ENCODE results near the gene LIN7B.
"Not testable (repeated sequence)": the region's sequence is repeated elsewhere in the genome, so short reads cannot be mapped to it uniquely, and the experiment has no call there.

The LIN7B gene

GRCh38 chr19:49136771-49137171 lies 22.6 kb downstream of the LIN7B start:
- Mint-ChIP-seq H3K36me3 (ENCODE audit: low read depth) (no peaks in the 10 kb centered on the region), H3K4me3 (no peak overlapping the region), H3K4me1 (ENCODE audit: low read depth) (peaks cover 16% of the 10 kb centered on the region), H3K9me3 (no peaks in the 10 kb centered on the region), H3K27me3 (peaks cover 8% of the 10 kb centered on the region), H3K27ac (no peak overlapping the region)
- DNase-seq = no peak

- Mint-ChIP-seq H3K9me3 (no peaks in the 10 kb centered on the region), H3K4me1 (ENCODE audit: low read depth) (peaks cover 18% of the 10 kb centered on the region), H3K4me3 (no peak overlapping the region), H3K36me3 (ENCODE audit: low read depth) (no peaks in the 10 kb centered on the region), H3K27ac (no peak overlapping the region), H3K27me3 (peaks cover 20% of the 10 kb centered on the region)
- DNase-seq = no peak
Observed at GRCh38 chr19:49140951-49141350, 26.8 kb downstream of the LIN7B start.

- Mint-ChIP-seq H3K27ac (no peak overlapping the region), H3K36me3 (ENCODE audit: low read depth) (no peaks in the 10 kb centered on the region), H3K4me1 (ENCODE audit: low read depth) (peaks cover 18% of the 10 kb centered on the region), H3K9me3 (no peaks in the 10 kb centered on the region), H3K4me3 (no peak overlapping the region), H3K27me3 (peaks cover 24% of the 10 kb centered on the region)
- DNase-seq = no peak
Observed at GRCh38 chr19:49141352-49141751, 27.2 kb downstream of the LIN7B start.

GRCh38 chr19:49142866-49143335 lies 28.7 kb downstream of the LIN7B start:
- Mint-ChIP-seq H3K9me3 (no peaks in the 10 kb centered on the region), H3K27me3 (peaks cover 38% of the 10 kb centered on the region), H3K4me1 (ENCODE audit: low read depth) (peaks cover 18% of the 10 kb centered on the region), H3K36me3 (ENCODE audit: low read depth) (no peaks in the 10 kb centered on the region), H3K4me3 (peak overlapping the region; percentile 75), H3K27ac (no peak overlapping the region)
- peak; percentile 76 for DNase-seq

GRCh38 chr19:49145573-49146407 lies 31.6 kb downstream of the LIN7B start:
- DNase-seq = peak; percentile 90
- no peaks in the 10 kb centered on the region for H3K9me3 Mint-ChIP-seq
- peaks cover 35% of the 10 kb centered on the region for H3K4me1 Mint-ChIP-seq (ENCODE audit: low read depth)
- peak overlapping the region; percentile 82 for H3K27ac Mint-ChIP-seq
- H3K36me3 Mint-ChIP-seq (ENCODE audit: low read depth) = no peaks in the 10 kb centered on the region
- H3K27me3 Mint-ChIP-seq = peaks cover 64% of the 10 kb centered on the region
- H3K4me3 Mint-ChIP-seq = peak overlapping the region; percentile 54

GRCh38 chr19:49146408-49146770 lies 32.2 kb downstream of the LIN7B start:
- H3K4me3 Mint-ChIP-seq; H3K27ac Mint-ChIP-seq; H3K36me3 Mint-ChIP-seq (ENCODE audit: low read depth); H3K9me3 Mint-ChIP-seq; DNase-seq: not testable (repeated sequence)
- Mint-ChIP-seq H3K4me1 (ENCODE audit: low read depth) (peaks cover 34% of the 10 kb centered on the region), H3K27me3 (peaks cover 69% of the 10 kb centered on the region)

GRCh38 chr19:49148044-49148682 lies 34.0 kb downstream of the LIN7B start:
- Mint-ChIP-seq H3K36me3 (ENCODE audit: low read depth) (no peaks in the 10 kb centered on the region), H3K9me3 (peaks cover 4% of the 10 kb centered on the region), H3K27me3 (peaks cover 73% of the 10 kb centered on the region), H3K4me3 (no peak overlapping the region), H3K4me1 (ENCODE audit: low read depth) (peaks cover 31% of the 10 kb centered on the region), H3K27ac (no peak overlapping the region)
- no peak for DNase-seq

GRCh38 chr19:49148784-49149651 lies 34.8 kb downstream of the LIN7B start:
- no peak overlapping the region for H3K27ac Mint-ChIP-seq
- DNase-seq = peak; percentile 85
- peaks cover 82% of the 10 kb centered on the region for H3K27me3 Mint-ChIP-seq
- H3K4me1 Mint-ChIP-seq (ENCODE audit: low read depth) = peaks cover 30% of the 10 kb centered on the region
- H3K36me3 Mint-ChIP-seq (ENCODE audit: low read depth) = no peaks in the 10 kb centered on the region
- peak overlapping the region; percentile 70 for H3K4me3 Mint-ChIP-seq
- H3K9me3 Mint-ChIP-seq = peaks cover 4% of the 10 kb centered on the region

GRCh38 chr19:49149652-49150105 lies 35.5 kb downstream of the LIN7B start:
- H3K36me3 Mint-ChIP-seq (ENCODE audit: low read depth) = no peaks in the 10 kb centered on the region
- peaks cover 30% of the 10 kb centered on the region for H3K4me1 Mint-ChIP-seq (ENCODE audit: low read depth)
- peaks cover 88% of the 10 kb centered on the region for H3K27me3 Mint-ChIP-seq
- no peak for DNase-seq
- no peak overlapping the region for H3K27ac Mint-ChIP-seq
- peaks cover 4% of the 10 kb centered on the region for H3K9me3 Mint-ChIP-seq
- peak overlapping the region; percentile 70 for H3K4me3 Mint-ChIP-seq

GRCh38 chr19:49150106-49150943 lies 36.2 kb downstream of the LIN7B start:
- Mint-ChIP-seq H3K9me3 (peaks cover 4% of the 10 kb centered on the region), H3K36me3 (ENCODE audit: low read depth) (no peaks in the 10 kb centered on the region), H3K4me3 (peak overlapping the region; percentile 70), H3K4me1 (ENCODE audit: low read depth) (peaks cover 28% of the 10 kb centered on the region), H3K27ac (no peak overlapping the region), H3K27me3 (peaks cover 89% of the 10 kb centered on the region)
- DNase-seq = peak; percentile 61

- peaks cover 4% of the 10 kb centered on the region for H3K9me3 Mint-ChIP-seq
- no peak overlapping the region for H3K27ac Mint-ChIP-seq
- no peak overlapping the region for H3K4me3 Mint-ChIP-seq
- DNase-seq = no peak
- peaks cover 89% of the 10 kb centered on the region for H3K27me3 Mint-ChIP-seq
- H3K36me3 Mint-ChIP-seq (ENCODE audit: low read depth) = no peaks in the 10 kb centered on the region
- peaks cover 24% of the 10 kb centered on the region for H3K4me1 Mint-ChIP-seq (ENCODE audit: low read depth)
Observed at GRCh38 chr19:49150944-49151243, 36.7 kb downstream of the LIN7B start.

GRCh38 chr19:49151267-49152118 lies 37.3 kb downstream of the LIN7B start:
- no peak overlapping the region for H3K4me3 Mint-ChIP-seq
- peaks cover 87% of the 10 kb centered on the region for H3K27me3 Mint-ChIP-seq
- no peaks in the 10 kb centered on the region for H3K36me3 Mint-ChIP-seq (ENCODE audit: low read depth)
- peak; percentile 60 for DNase-seq
- H3K4me1 Mint-ChIP-seq (ENCODE audit: low read depth) = peaks cover 24% of the 10 kb centered on the region
- H3K27ac Mint-ChIP-seq = no peak overlapping the region
- H3K9me3 Mint-ChIP-seq = peaks cover 4% of the 10 kb centered on the region

GRCh38 chr19:49152119-49152550 lies 38.0 kb downstream of the LIN7B start:
- Mint-ChIP-seq H3K36me3 (ENCODE audit: low read depth) (no peaks in the 10 kb centered on the region), H3K27me3 (peaks cover 82% of the 10 kb centered on the region), H3K9me3 (peaks cover 4% of the 10 kb centered on the region), H3K4me3 (no peak overlapping the region), H3K4me1 (ENCODE audit: low read depth) (peaks cover 24% of the 10 kb centered on the region), H3K27ac (no peak overlapping the region)
- DNase-seq = no peak
